ENCODE data around the gene SLC27A4. TPM values are rescaled to one million over a fixed set of nuclear protein-coding genes. Genes with fewer than 3 reads are reported as not detected.

The SLC27A4 gene
- total RNA-seq, 1 donor from 2014 or later = 26.4 TPM

DNA sequence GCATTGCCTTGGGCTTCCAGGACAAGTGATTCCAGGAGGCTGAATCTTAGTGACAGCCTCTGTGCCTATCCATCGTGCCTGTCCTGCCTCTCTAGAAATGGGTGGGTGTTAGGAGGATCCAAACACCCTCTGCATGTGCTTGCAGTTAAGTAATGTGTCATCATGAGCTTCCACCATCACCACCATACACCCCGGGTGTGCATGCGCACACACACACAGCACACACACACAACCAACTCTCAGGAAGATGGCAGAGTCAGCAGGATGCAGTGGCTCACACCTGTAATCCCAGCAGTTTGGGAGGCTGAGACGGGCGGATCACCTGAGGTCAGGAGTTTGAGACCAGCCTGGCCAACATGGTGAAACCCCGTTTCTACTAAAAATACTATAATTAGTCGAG, 57.5 kb downstream of the SLC27A4 start:
- peaks cover 3% of the 10 kb centered on the region for H3K4me1 Mint-ChIP-seq (ENCODE audit: low read depth)
- no peak for DNase-seq (ENCODE audit: low spot score, unreplicated experiment)
- no peaks in the 10 kb centered on the region for H3K9me3 Mint-ChIP-seq (ENCODE audit: low read depth)
- no peak overlapping the region for H3K4me3 Mint-ChIP-seq (ENCODE audit: low read depth)
- H3K36me3 Mint-ChIP-seq (ENCODE audit: insufficient read depth) = peaks cover 2% of the 10 kb centered on the region
- TF ChIP-seq CTCF (IDR thresholded peaks at IDR 0.05; ENCODE audit: unreplicated experiment) = no peak
- H3K27me3 Mint-ChIP-seq = peaks cover 61% of the 10 kb centered on the region
- no peak overlapping the region for H3K27ac Mint-ChIP-seq

DNA sequence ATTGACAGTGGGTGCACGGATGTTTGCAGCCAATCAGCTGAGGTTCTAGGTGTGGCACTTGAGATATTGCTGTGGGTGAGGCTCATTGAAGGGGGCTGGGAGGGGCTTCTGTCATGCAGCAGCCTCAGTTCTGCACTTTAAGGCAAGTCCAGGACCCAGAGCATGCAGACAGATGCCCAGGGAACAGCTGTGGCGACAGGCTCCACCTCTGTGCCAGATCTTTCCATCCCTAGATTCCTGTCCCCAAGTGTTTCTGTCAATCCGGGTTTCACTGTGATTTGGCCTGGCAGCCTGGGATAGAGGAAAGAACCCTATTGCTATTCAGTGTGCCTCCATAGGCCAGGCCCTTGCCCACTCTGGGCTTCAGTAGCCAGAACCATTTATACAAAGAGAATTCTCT, 59.5 kb downstream of the SLC27A4 start:
- peaks cover 3% of the 10 kb centered on the region for H3K4me1 Mint-ChIP-seq (ENCODE audit: low read depth)
- DNase-seq (ENCODE audit: low spot score, unreplicated experiment) = no peak
- H3K36me3 Mint-ChIP-seq (ENCODE audit: insufficient read depth) = no peaks in the 10 kb centered on the region
- no peak for TF ChIP-seq CTCF (IDR thresholded peaks at IDR 0.05; ENCODE audit: unreplicated experiment)
- H3K27ac Mint-ChIP-seq = no peak overlapping the region
- no peak overlapping the region for H3K4me3 Mint-ChIP-seq (ENCODE audit: low read depth)
- H3K9me3 Mint-ChIP-seq (ENCODE audit: low read depth) = no peaks in the 10 kb centered on the region
- peaks cover 48% of the 10 kb centered on the region for H3K27me3 Mint-ChIP-seq

GRCh38 chr9:128404560-128404959, 64.2 kb downstream of the SLC27A4 start:
- Mint-ChIP-seq H3K4me3 (ENCODE audit: low read depth) (no peak overlapping the region), H3K36me3 (ENCODE audit: insufficient read depth) (no peaks in the 10 kb centered on the region)

DNA sequence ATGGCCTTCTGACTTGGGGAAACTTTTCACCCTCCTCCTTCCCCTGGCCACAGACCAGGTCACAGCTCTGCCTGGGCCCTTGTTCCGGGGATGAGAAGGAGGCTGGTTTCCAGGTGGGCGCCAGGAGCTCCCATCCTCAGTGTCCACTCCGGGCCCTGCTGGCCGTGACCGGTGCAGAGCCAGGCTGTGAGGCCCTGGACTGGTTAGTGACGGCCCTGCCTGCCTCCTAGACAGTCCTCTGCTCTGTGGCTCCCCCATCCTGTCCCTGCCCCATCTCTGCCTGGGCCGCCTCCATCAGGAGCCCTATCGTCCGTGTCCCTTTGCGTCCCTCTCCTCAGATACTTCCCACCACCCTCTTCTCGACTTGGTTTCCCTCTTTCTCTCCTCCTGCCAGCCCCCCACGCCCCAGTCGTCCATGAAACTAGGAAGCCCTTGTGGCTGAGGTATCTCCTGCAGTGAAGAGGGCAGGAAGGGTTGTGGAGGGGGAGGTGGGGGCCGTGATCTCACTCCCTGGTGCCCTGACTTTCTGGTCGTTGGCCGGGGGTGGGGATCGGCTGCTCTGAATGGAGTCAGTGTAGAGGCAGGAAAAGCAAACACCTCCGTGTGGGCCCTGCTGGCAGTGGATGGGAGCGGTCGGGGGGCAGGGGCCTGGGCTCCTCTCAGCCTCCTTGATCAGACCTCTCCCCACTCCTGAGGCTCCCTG, 64.9 kb downstream of the SLC27A4 start:
- Mint-ChIP-seq H3K27me3 (peaks cover 44% of the 10 kb centered on the region), H3K36me3 (ENCODE audit: insufficient read depth) (no peaks in the 10 kb centered on the region), H3K4me3 (ENCODE audit: low read depth) (no peak overlapping the region), H3K27ac (peak overlapping the region; percentile 92), H3K9me3 (ENCODE audit: low read depth) (no peaks in the 10 kb centered on the region), H3K4me1 (ENCODE audit: low read depth) (peaks cover 4% of the 10 kb centered on the region)
- TF ChIP-seq CTCF (IDR thresholded peaks at IDR 0.05; ENCODE audit: unreplicated experiment) = no peak
- DNase-seq (ENCODE audit: low spot score, unreplicated experiment) = no peak

More at GRCh38 chr9:128404560-128404959, 64.2 kb downstream of the SLC27A4 start:
- no peak for DNase-seq (ENCODE audit: low spot score, unreplicated experiment)
- Mint-ChIP-seq H3K9me3 (ENCODE audit: low read depth) (no peaks in the 10 kb centered on the region), H3K4me1 (ENCODE audit: low read depth) (peaks cover 4% of the 10 kb centered on the region), H3K27ac (no peak overlapping the region), H3K27me3 (peaks cover 44% of the 10 kb centered on the region)
- TF ChIP-seq CTCF (IDR thresholded peaks at IDR 0.05; ENCODE audit: unreplicated experiment) = no peak

- no peak for TF ChIP-seq CTCF (IDR thresholded peaks at IDR 0.05; ENCODE audit: unreplicated experiment)
Measured at GRCh38 chr9:128405780-128406171, 65.4 kb downstream of the SLC27A4 start.

More at GRCh38 chr9:128405780-128406171, 65.4 kb downstream of the SLC27A4 start:
- H3K36me3 Mint-ChIP-seq (ENCODE audit: insufficient read depth) = no peaks in the 10 kb centered on the region
- H3K27ac Mint-ChIP-seq = no peak overlapping the region
- no peaks in the 10 kb centered on the region for H3K9me3 Mint-ChIP-seq (ENCODE audit: low read depth)
- H3K4me3 Mint-ChIP-seq (ENCODE audit: low read depth) = no peak overlapping the region
- peaks cover 44% of the 10 kb centered on the region for H3K27me3 Mint-ChIP-seq
- DNase-seq (ENCODE audit: low spot score, unreplicated experiment) = no peak
- peaks cover 4% of the 10 kb centered on the region for H3K4me1 Mint-ChIP-seq (ENCODE audit: low read depth)
